H9 (cell line): ENCODE data around the gene LRP1B. TPM values are rescaled to one million over a fixed set of nuclear protein-coding genes. Genes with fewer than 3 reads are reported as not detected.

Experiments used
- DNase-seq: peaks from one replicate; pipeline ENCODE4 v3.0.0-alpha.2; 2017
- H2AFZ ChIP-seq: one replicate; pipeline ENCODE4 v1.6.1; 2013; ENCODE audit warnings: mild to moderate bottlenecking, low read length, control low read depth, moderate library complexity
- H2AK5ac ChIP-seq: 2 replicates; pipeline ENCODE4 v1.6.1; 2013; ENCODE audit warnings: low read length, control low read depth, mixed read lengths; ENCODE audit not compliant: insufficient read length
- H2BK120ac ChIP-seq: one replicate; pipeline ENCODE4 v1.6.1; 2013; ENCODE audit warnings: low read depth, mild to moderate bottlenecking, low read length, control low read depth, inconsistent platforms; ENCODE audit not compliant: poor library complexity, severe bottlenecking
- H2BK12ac ChIP-seq: 2 replicates; pipeline ENCODE4 v1.6.1; 2013; ENCODE audit warnings: low read length, control low read depth, mixed read lengths, low read depth; ENCODE audit not compliant: insufficient read length
- H2BK15ac ChIP-seq: 2 replicates; pipeline ENCODE4 v1.6.1; 2013; ENCODE audit warnings: low read depth, low read length, control low read depth
- H2BK20ac ChIP-seq: one replicate; pipeline ENCODE4 v1.6.1; 2013; ENCODE audit warnings: low read depth, mild to moderate bottlenecking, low read length, control low read depth, inconsistent platforms; ENCODE audit not compliant: poor library complexity, severe bottlenecking
- H2BK5ac ChIP-seq: 2 replicates; pipeline ENCODE4 v1.6.1; 2013; ENCODE audit warnings: low read length, control low read depth, mixed read lengths; ENCODE audit not compliant: insufficient read length
- H3K14ac ChIP-seq: 2 replicates; pipeline ENCODE4 v1.6.1; 2013; ENCODE audit warnings: low read length, control low read depth; ENCODE audit not compliant: insufficient read depth
- H3K18ac ChIP-seq: 2 replicates; pipeline ENCODE4 v1.6.1; 2013; ENCODE audit warnings: low read depth, mild to moderate bottlenecking, mixed read lengths, low read length, control low read depth; ENCODE audit not compliant: insufficient read length
- H3K23ac ChIP-seq: 2 replicates; pipeline ENCODE4 v1.6.1; 2013; ENCODE audit warnings: low read length, control low read depth, mixed read lengths, low read depth; ENCODE audit not compliant: insufficient read length
- H3K23me2 ChIP-seq: 2 replicates; pipeline ENCODE4 v1.6.1; 2013; ENCODE audit warnings: low read depth, mild to moderate bottlenecking, mixed read lengths, low read length, control low read depth; ENCODE audit not compliant: insufficient read length, poor library complexity, severe bottlenecking
- H3K27ac ChIP-seq: 2 replicates; pipeline ENCODE4 v1.5.1; 2013; ENCODE audit warnings: low read length, control low read depth, mixed read lengths, low read depth; ENCODE audit not compliant: insufficient read length
- H3K27me3 ChIP-seq: 2 replicates; pipeline ENCODE4 v1.6.1; 2013; ENCODE audit warnings: low read length, control low read depth, inconsistent platforms; ENCODE audit not compliant: insufficient read depth
- H3K4ac ChIP-seq: 2 replicates; pipeline ENCODE4 v1.6.1; 2013; ENCODE audit warnings: low read depth, mild to moderate bottlenecking, control low read depth, inconsistent platforms, low read length, moderate library complexity
- H3K4me1 ChIP-seq: 2 replicates; pipeline ENCODE4 v1.6.1; 2013; ENCODE audit warnings: low read length, control low read depth, inconsistent platforms; ENCODE audit not compliant: insufficient read depth
- H3K4me2 ChIP-seq: 2 replicates; pipeline ENCODE4 v1.6.1; 2013; ENCODE audit warnings: low read length, control low read depth, mixed read lengths; ENCODE audit not compliant: insufficient read length, insufficient read depth
- H3K56ac ChIP-seq: 2 replicates; pipeline ENCODE4 v1.6.1; 2013; ENCODE audit warnings: low read depth, mild to moderate bottlenecking, mixed read lengths, low read length, control low read depth; ENCODE audit not compliant: insufficient read length
- H3K79me1 ChIP-seq: 2 replicates; pipeline ENCODE4 v1.6.1; 2013; ENCODE audit warnings: low read depth, mild to moderate bottlenecking, moderate library complexity, low read length, control low read depth, inconsistent platforms; ENCODE audit not compliant: insufficient read depth, poor library complexity, severe bottlenecking
- H3K79me2 ChIP-seq: 2 replicates; pipeline ENCODE4 v1.6.1; 2013; ENCODE audit warnings: low read length, control low read depth, inconsistent platforms; ENCODE audit not compliant: insufficient read depth
- H3K9ac ChIP-seq: 2 replicates; pipeline ENCODE4 v1.6.1; 2013; ENCODE audit warnings: low read length, control low read depth, mixed read lengths; ENCODE audit not compliant: insufficient read length; ENCODE audit errors: extremely low read depth
- H3K9me3 ChIP-seq: one replicate; pipeline ENCODE4 v1.6.1; 2013; ENCODE audit warnings: low read depth, low read length, inconsistent platforms; ENCODE audit not compliant: control insufficient read depth
- H3T11ph ChIP-seq: one replicate; pipeline ENCODE4 v1.6.1; 2013; ENCODE audit warnings: mild to moderate bottlenecking, low read length, control low read depth, inconsistent platforms
- H4K20me1 ChIP-seq: one replicate; pipeline ENCODE4 v1.6.1; 2013; ENCODE audit not compliant: control insufficient read depth, insufficient read length, insufficient read depth
- H4K5ac ChIP-seq: 2 replicates; pipeline ENCODE4 v1.6.1; 2013; ENCODE audit warnings: low read depth, mild to moderate bottlenecking, mixed read lengths, low read length, control low read depth; ENCODE audit not compliant: insufficient read length
- H4K8ac ChIP-seq: replicated peaks from 2 replicates; pipeline ENCODE4 v1.6.1; 2013; ENCODE audit warnings: low read length, control low read depth, mixed read lengths, low read depth; ENCODE audit not compliant: insufficient read length
- H4K91ac ChIP-seq: 2 replicates; pipeline ENCODE4 v1.6.1; 2013; ENCODE audit warnings: low read depth, mild to moderate bottlenecking, moderate library complexity, mixed read lengths, low read length, control low read depth; ENCODE audit not compliant: insufficient read length
- H3K27ac Mint-ChIP-seq, 3 experiments: 2 replicates in 2 of 3; 3 replicates in 1 of 3; pipeline ENCODE4 v1.8.0; 2020 to 2021; ENCODE audit warnings: mixed read lengths in 3 of 3, mild to moderate bottlenecking in 1 of 3, moderate library complexity in 1 of 3
- H3K27me3 Mint-ChIP-seq: 2 replicates; pipeline ENCODE4 v1.8.0; 2021; ENCODE audit warnings: low read depth, mild to moderate bottlenecking, moderate library complexity, mixed read lengths
- H3K36me3 Mint-ChIP-seq, 3 experiments: 2 replicates in 2 of 3; 3 replicates in 1 of 3; pipeline ENCODE4 v1.8.0; 2020 to 2021; ENCODE audit warnings: low read depth in 3 of 3, mixed read lengths in 3 of 3; ENCODE audit not compliant: insufficient read depth in 1 of 3
- H3K4me1 Mint-ChIP-seq, 2 experiments: 2 replicates each; pipeline ENCODE4 v1.8.0; 2020; ENCODE audit warnings: mixed read lengths in 2 of 2
- H3K4me3 Mint-ChIP-seq, 2 experiments: 2 replicates in 1 of 2; 3 replicates in 1 of 2; pipeline ENCODE4 v1.8.0; 2020 to 2021; ENCODE audit warnings: mild to moderate bottlenecking in 2 of 2, mixed read lengths in 2 of 2, moderate library complexity in 1 of 2
- H3K9me3 Mint-ChIP-seq, 2 experiments: 2 replicates in 1 of 2; 3 replicates in 1 of 2; pipeline ENCODE4 v1.8.0; 2020; ENCODE audit warnings: mild to moderate bottlenecking in 2 of 2, mixed read lengths in 2 of 2, moderate library complexity in 1 of 2
- WGBS: extraction: QIAGEN DNeasy Blood & Tissue Kit; methylation state at CpG from one replicate; pipeline ENCODE4 v1.1.7; 2013; ENCODE audit warnings: missing lambda C conversion rate, low lambda C conversion rate, mixed read lengths; ENCODE audit not compliant: insufficient read length; ENCODE audit errors: extremely low coverage; 5-methylcytosine and 5-hydroxymethylcytosine counted together
- total RNA-seq: library from RNA; stranded (reverse); gene quantifications from 2 replicates; pipeline ENCODE4 v1.2.1, GENCODE V29; 2021
- TF ChIP-seq, protein P1 (sequence below): fragments of 200-600 bp; sonication (generic); conservative IDR thresholded peaks from 3 replicates; pipeline ENCODE4 v1.8.0; 2021; ENCODE audit warnings: antibody characterized with exemption, mild to moderate bottlenecking

LRP1B gene
- total RNA-seq, 1 experiment from 2014 or later = not detected

DNA sequence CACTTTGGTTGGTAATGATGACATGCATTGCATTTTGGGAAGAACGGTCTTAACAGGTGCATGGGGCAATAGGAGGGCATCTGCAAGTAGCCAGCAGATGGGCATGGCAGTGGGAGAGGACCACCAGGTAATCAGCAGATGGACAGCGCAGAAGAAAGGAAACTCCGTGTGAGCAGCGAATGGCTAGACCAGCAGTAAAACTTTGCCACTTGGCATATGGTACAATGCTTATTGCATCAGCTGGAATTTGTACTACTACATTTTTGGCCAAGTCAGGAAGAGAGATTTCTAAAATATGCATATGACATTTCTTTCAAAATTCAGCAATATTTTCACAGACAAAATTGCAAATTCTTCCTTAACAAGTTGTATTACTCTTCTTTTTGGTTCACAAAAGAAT, 768.5 kb downstream of the LRP1B start:
- Mint-ChIP-seq H3K4me1 (no peaks in the 10 kb centered on the region), H3K27ac (no peak overlapping the region), H3K4me3 (no peak overlapping the region), H3K27me3 (no peaks in the 10 kb centered on the region), H3K9me3 (no peaks in the 10 kb centered on the region; a peak in 1 of 5 replicates), H3K36me3 (no peaks in the 10 kb centered on the region)
- Histone ChIP-seq H4K91ac (no peak overlapping the region), H3K9me3 (no peaks in the 10 kb centered on the region), H2BK120ac (no peak overlapping the region), H3K14ac (no peak overlapping the region), H3K56ac (no peak overlapping the region), H3K18ac (no peak overlapping the region), H3K79me2 (no peaks in the 10 kb centered on the region), H3K4ac (no peak overlapping the region), H3K4me1 (no peaks in the 10 kb centered on the region; the same call in 1 of the 2 replicates), H3K79me1 (no peaks in the 10 kb centered on the region), H2BK5ac (no peak overlapping the region), H2AFZ (no peak overlapping the region), H2BK15ac (no peak overlapping the region), H4K20me1 (no peaks in the 10 kb centered on the region), H4K8ac (no peak overlapping the region), H3K9ac (no peak overlapping the region), H4K5ac (no peak overlapping the region), H2AK5ac (no peak overlapping the region), H3K27me3 (no peaks in the 10 kb centered on the region), H3K4me2 (no peak overlapping the region), H3T11ph (no peak overlapping the region), H3K23me2 (no peaks in the 10 kb centered on the region), H3K27ac (no peak overlapping the region), H2BK12ac (no peak overlapping the region), H2BK20ac (no peak overlapping the region), H3K23ac (no peak overlapping the region)
- whole genome bisulfite sequencing = no CpG with 5 or more reads among the region's 4 CpGs
- no peak for DNase-seq
- TF ChIP-seq, protein P1, sequence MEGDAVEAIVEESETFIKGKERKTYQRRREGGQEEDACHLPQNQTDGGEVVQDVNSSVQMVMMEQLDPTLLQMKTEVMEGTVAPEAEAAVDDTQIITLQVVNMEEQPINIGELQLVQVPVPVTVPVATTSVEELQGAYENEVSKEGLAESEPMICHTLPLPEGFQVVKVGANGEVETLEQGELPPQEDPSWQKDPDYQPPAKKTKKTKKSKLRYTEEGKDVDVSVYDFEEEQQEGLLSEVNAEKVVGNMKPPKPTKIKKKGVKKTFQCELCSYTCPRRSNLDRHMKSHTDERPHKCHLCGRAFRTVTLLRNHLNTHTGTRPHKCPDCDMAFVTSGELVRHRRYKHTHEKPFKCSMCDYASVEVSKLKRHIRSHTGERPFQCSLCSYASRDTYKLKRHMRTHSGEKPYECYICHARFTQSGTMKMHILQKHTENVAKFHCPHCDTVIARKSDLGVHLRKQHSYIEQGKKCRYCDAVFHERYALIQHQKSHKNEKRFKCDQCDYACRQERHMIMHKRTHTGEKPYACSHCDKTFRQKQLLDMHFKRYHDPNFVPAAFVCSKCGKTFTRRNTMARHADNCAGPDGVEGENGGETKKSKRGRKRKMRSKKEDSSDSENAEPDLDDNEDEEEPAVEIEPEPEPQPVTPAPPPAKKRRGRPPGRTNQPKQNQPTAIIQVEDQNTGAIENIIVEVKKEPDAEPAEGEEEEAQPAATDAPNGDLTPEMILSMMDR = no peak
